GM23338 (cell line): ENCODE results near the gene KIAA0586. TPM values are rescaled to one million over a fixed set of nuclear protein-coding genes. Genes with fewer than 3 reads are reported as not detected.
A peak's percentile ranks its signal among the peaks of the same experiment; 100 is the strongest.

Experiments used
- ATAC-seq: fragments of 200-7000 bp; cut with Tn5 transposase; 3 replicates; pipeline ENCODE4 v1.9.1; 2020
- DNase-seq: peaks from one replicate; pipeline ENCODE4 v3.0.0-alpha.2; 2015; ENCODE audit warnings: low spot score
- H2AFZ ChIP-seq: fragments of 200-600 bp; sonication (generic); 2 replicates; pipeline ENCODE4 v1.8.0; 2016; ENCODE audit warnings: antibody characterized with exemption, mild to moderate bottlenecking, moderate library complexity
- H3F3A ChIP-seq: fragments of 200-600 bp; sonication (generic); replicated peaks from 2 replicates; pipeline ENCODE4 v1.8.0; 2017; ENCODE audit warnings: antibody characterized with exemption, mixed run types, low read depth
- H3K27ac ChIP-seq: fragments of 200-600 bp; sonication (generic); 2 replicates; pipeline ENCODE4 v1.6.1; 2016; ENCODE audit warnings: low read depth
- H3K27me3 ChIP-seq: fragments of 200-600 bp; sonication (generic); 2 replicates; pipeline ENCODE4 v1.8.0; 2016; ENCODE audit warnings: mild to moderate bottlenecking, mixed run types, moderate library complexity; ENCODE audit not compliant: insufficient read depth
- H3K36me3 ChIP-seq: fragments of 200-600 bp; sonication (generic); 2 replicates; pipeline ENCODE4 v1.8.0; 2016; ENCODE audit warnings: mild to moderate bottlenecking; ENCODE audit not compliant: insufficient read depth
- H3K4me1 ChIP-seq: fragments of 200-600 bp; sonication (generic); 2 replicates; pipeline ENCODE4 v1.8.0; 2016; ENCODE audit warnings: mild to moderate bottlenecking, moderate library complexity; ENCODE audit not compliant: insufficient read depth
- H3K4me2 ChIP-seq: fragments of 200-600 bp; sonication (generic); 2 replicates; pipeline ENCODE4 v1.7.1; 2017; ENCODE audit warnings: mixed run types
- H3K4me3 ChIP-seq: fragments of 200-600 bp; sonication (generic); 2 replicates; pipeline ENCODE4 v1.6.1; 2016; ENCODE audit warnings: mixed run types
- H3K79me2 ChIP-seq: fragments of 200-600 bp; sonication (generic); replicated peaks from 2 replicates; pipeline ENCODE4 v1.8.0; 2017; ENCODE audit warnings: mild to moderate bottlenecking; ENCODE audit not compliant: insufficient read depth
- H3K9me2 ChIP-seq: fragments of 200-600 bp; sonication (generic); 2 replicates; pipeline ENCODE4 v1.8.0; 2017; ENCODE audit not compliant: insufficient read depth
- H4K20me1 ChIP-seq: fragments of 200-600 bp; sonication (generic); replicated peaks from 2 replicates; pipeline ENCODE4 v1.8.0; 2017; ENCODE audit warnings: mild to moderate bottlenecking; ENCODE audit not compliant: insufficient read depth
- H3K27ac Mint-ChIP-seq: 2 replicates; pipeline ENCODE4 v1.8.0; 2020; ENCODE audit warnings: inconsistent platforms, mild to moderate bottlenecking, moderate library complexity, mixed read lengths
- H3K27me3 Mint-ChIP-seq: 3 replicates; pipeline ENCODE4 v1.8.0; 2022; ENCODE audit warnings: low read depth, mild to moderate bottlenecking, moderate library complexity, mixed read lengths, inconsistent platforms; ENCODE audit not compliant: insufficient read depth, poor library complexity
- H3K36me3 Mint-ChIP-seq: 3 replicates; pipeline ENCODE4 v1.8.0; 2021; ENCODE audit warnings: low read depth, mild to moderate bottlenecking, inconsistent platforms, moderate library complexity, mixed read lengths
- H3K4me1 Mint-ChIP-seq: 3 replicates; pipeline ENCODE4 v1.8.0; 2020; ENCODE audit warnings: mild to moderate bottlenecking, inconsistent platforms, mixed read lengths
- H3K4me3 Mint-ChIP-seq: 3 replicates; pipeline ENCODE4 v1.8.0; 2021; ENCODE audit warnings: moderate library complexity, mild to moderate bottlenecking, inconsistent platforms, mixed read lengths
- H3K9me3 Mint-ChIP-seq: 3 replicates; pipeline ENCODE4 v1.8.0; 2020; ENCODE audit warnings: moderate library complexity, mild to moderate bottlenecking, inconsistent platforms, mixed read lengths
- CTCF ChIP-seq, 2 experiments: fragments of 200-600 bp in 1 of 2; sonication (generic) in 1 of 2; conservative IDR thresholded peaks; 2 replicates each; pipeline versions ENCODE4 v1.5.1 to v1.6.1; 2016 to 2017; ENCODE audit warnings: antibody characterized with exemption in 2 of 2, low read depth in 2 of 2, mild to moderate bottlenecking in 2 of 2, moderate library complexity in 1 of 2
- EZH2phosphoT487 ChIP-seq: fragments of 200-600 bp; sonication (generic); IDR thresholded peaks from one replicate; pipeline ENCODE4 v1.8.1; 2018; ENCODE audit warnings: antibody characterized with exemption; ENCODE audit not compliant: unreplicated experiment
- NANOG ChIP-seq: IDR thresholded peaks from 2 replicates; pipeline ENCODE4 v1.6.1; 2016; ENCODE audit warnings: antibody characterized with exemption, borderline replicate concordance
- POLR2AphosphoS5 ChIP-seq: IDR thresholded peaks from 2 replicates; pipeline ENCODE4 v1.6.1; 2016; ENCODE audit warnings: antibody characterized with exemption, low read depth
- STAT1 ChIP-seq: IDR thresholded peaks from one replicate; pipeline ENCODE4 v1.6.1; 2016; ENCODE audit warnings: antibody characterized with exemption; ENCODE audit not compliant: unreplicated experiment
- ZNF331 ChIP-seq: fragments of 250-450 bp; sonication (Bioruptor Pico); IDR thresholded peaks from 2 replicates; pipeline ENCODE4 v1.5.0; 2020; ENCODE audit warnings: low read depth, mild to moderate bottlenecking, moderate library complexity
- polyA plus RNA-seq: library from polyadenylated mRNA; unstranded; fragments of >200 nt; fragmentation: Nextera tagmentation; extraction: Ambion mirVana; gene quantifications from 2 replicates; pipeline ENCODE4 v1.2.1, GENCODE V29; 2016
- total RNA-seq: library from RNA; depleted of rRNA; stranded (reverse); fragments of >200 nt; shearing (Covaris generic); gene quantifications from 2 replicates; pipeline ENCODE4 v1.2.3, GENCODE V29; 2014
- TF ChIP-seq, protein P1 (sequence below): IDR thresholded peaks from 2 replicates; pipeline ENCODE4 v1.6.1; 2016; ENCODE audit warnings: antibody characterized with exemption

Gene KIAA0586
- total and polyA plus RNA-seq, 2 experiments from 2014 or later: 22.2 to 23.7 TPM

- Mint-ChIP-seq H3K4me1 (no peaks in the 10 kb centered on the region), H3K4me3 (no peak overlapping the region), H3K36me3 (peaks cover 16% of the 10 kb centered on the region; the same call in 2 of the 3 replicates), H3K27me3 (peaks cover 5% of the 10 kb centered on the region), H3K9me3 (no peaks in the 10 kb centered on the region), H3K27ac (no peak overlapping the region)
- no peaks in the 10 kb centered on the region for H3K4me1 ChIP-seq
- no peaks in the 10 kb centered on the region for H3F3A ChIP-seq
- H3K27ac ChIP-seq: no peak overlapping the region
- no peaks in the 10 kb centered on the region for H4K20me1 ChIP-seq
- no peak overlapping the region for H3K4me2 ChIP-seq
- H2AFZ ChIP-seq: no peak overlapping the region
- H3K27me3 ChIP-seq: no peaks in the 10 kb centered on the region
- ATAC-seq (no peak), DNase-seq (no peak)
- H3K36me3 ChIP-seq: no peaks in the 10 kb centered on the region
- H3K79me2 ChIP-seq: no peaks in the 10 kb centered on the region
- no peaks in the 10 kb centered on the region for H3K9me2 ChIP-seq
- no peak for TF ChIP-seq NANOG
- no peak overlapping the region for H3K4me3 ChIP-seq
Observed at GRCh38 chr14:58466459-58466858, 38.9 kb downstream of the KIAA0586 start.

GRCh38 chr14:58467575-58467974 lies 40.1 kb downstream of the KIAA0586 start:
- Histone ChIP-seq H3K27me3 (no peaks in the 10 kb centered on the region), H3K27ac (no peak overlapping the region), H3K4me2 (no peak overlapping the region), H3K79me2 (no peaks in the 10 kb centered on the region), H2AFZ (no peak overlapping the region), H3K9me2 (no peaks in the 10 kb centered on the region), H3F3A (no peaks in the 10 kb centered on the region), H3K4me3 (no peak overlapping the region), H3K4me1 (no peaks in the 10 kb centered on the region), H4K20me1 (no peaks in the 10 kb centered on the region), H3K36me3 (no peaks in the 10 kb centered on the region)
- no peak overlapping the region for H3K4me3 Mint-ChIP-seq
- ATAC-seq: no peak
- H3K9me3 Mint-ChIP-seq: no peaks in the 10 kb centered on the region
- DNase-seq: no peak
- H3K27ac Mint-ChIP-seq: no peak overlapping the region
- peaks cover 5% of the 10 kb centered on the region for H3K27me3 Mint-ChIP-seq
- TF ChIP-seq STAT1 (no peak), CTCF (conservative IDR thresholded peaks at IDR 0.05; ENCODE audit: low read depth in 2 of 2) (peak in 1 of 2 experiments; percentile 19; a peak in 1 of 4 replicates)
- peaks cover 15% of the 10 kb centered on the region; the same call in 2 of the 3 replicates for H3K36me3 Mint-ChIP-seq
- H3K4me1 Mint-ChIP-seq: no peaks in the 10 kb centered on the region

DNA sequence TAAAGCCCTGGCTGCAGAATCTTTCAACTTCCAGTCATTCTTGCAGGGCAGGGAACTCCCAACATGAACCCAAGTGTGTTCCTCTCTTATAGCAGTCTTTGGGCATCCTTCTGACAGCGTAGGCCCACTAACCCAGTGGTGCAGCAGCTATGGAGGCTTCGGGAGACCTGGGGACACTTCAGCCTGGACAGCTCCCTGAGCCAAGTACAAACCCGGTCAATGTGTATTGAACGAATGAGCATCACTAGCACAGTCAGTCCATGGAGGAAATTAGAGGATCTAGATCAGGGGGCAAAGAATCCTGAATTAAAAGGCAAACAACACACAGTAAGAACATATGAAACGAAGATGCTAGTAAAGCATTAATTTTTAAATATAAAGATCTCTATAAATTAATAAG lies 41.8 kb downstream of the KIAA0586 start:
- Mint-ChIP-seq H3K4me3 (no peak overlapping the region), H3K9me3 (no peaks in the 10 kb centered on the region), H3K27me3 (peaks cover 5% of the 10 kb centered on the region), H3K27ac (no peak overlapping the region), H3K36me3 (peaks cover 16% of the 10 kb centered on the region), H3K4me1 (no peaks in the 10 kb centered on the region)
- DNase-seq (no peak), ATAC-seq (no peak)
- Histone ChIP-seq H3K9me2 (no peaks in the 10 kb centered on the region), H3K4me3 (no peak overlapping the region), H2AFZ (no peak overlapping the region), H3K79me2 (no peaks in the 10 kb centered on the region), H3F3A (no peaks in the 10 kb centered on the region), H3K4me1 (no peaks in the 10 kb centered on the region), H3K4me2 (no peak overlapping the region), H3K27ac (no peak overlapping the region), H3K36me3 (no peaks in the 10 kb centered on the region), H3K27me3 (no peaks in the 10 kb centered on the region), H4K20me1 (no peaks in the 10 kb centered on the region)
- TF ChIP-seq CTCF (conservative IDR thresholded peaks at IDR 0.05; ENCODE audit: low read depth in 2 of 2) (no peak), EZH2phosphoT487 (no peak), ZNF331 (CRISPR knock-in tag) (no peak), POLR2AphosphoS5 (no peak)
- TF ChIP-seq, protein P1, sequence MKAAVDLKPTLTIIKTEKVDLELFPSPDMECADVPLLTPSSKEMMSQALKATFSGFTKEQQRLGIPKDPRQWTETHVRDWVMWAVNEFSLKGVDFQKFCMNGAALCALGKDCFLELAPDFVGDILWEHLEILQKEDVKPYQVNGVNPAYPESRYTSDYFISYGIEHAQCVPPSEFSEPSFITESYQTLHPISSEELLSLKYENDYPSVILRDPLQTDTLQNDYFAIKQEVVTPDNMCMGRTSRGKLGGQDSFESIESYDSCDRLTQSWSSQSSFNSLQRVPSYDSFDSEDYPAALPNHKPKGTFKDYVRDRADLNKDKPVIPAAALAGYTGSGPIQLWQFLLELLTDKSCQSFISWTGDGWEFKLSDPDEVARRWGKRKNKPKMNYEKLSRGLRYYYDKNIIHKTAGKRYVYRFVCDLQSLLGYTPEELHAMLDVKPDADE: no peak
